NCI-H2196 treated with DMSO at 0.1 percent for 48 hours (cell line): Measurements from ENCODE around the gene LAMC3.

Experiments
- DNase-seq: peaks from one replicate; lab custom pipeline; 2025; ENCODE audit not compliant: unreplicated experiment; lab: John Stamatoyannopoulos, UW

Gene LAMC3

GRCh38 chr9:131011274-131012022, 2.5 kb downstream of the LAMC3 start:
- DNase-seq: no peak

GRCh38 chr9:131012023-131012334, 3.0 kb downstream of the LAMC3 start:
- DNase-seq: no peak

GRCh38 chr9:131012396-131012917, 3.5 kb downstream of the LAMC3 start:
- no peak for DNase-seq

- no peak for DNase-seq
Observed at GRCh38 chr9:131013015-131013755, 4.2 kb downstream of the LAMC3 start.

- DNase-seq: no peak
Observed at GRCh38 chr9:131013771-131014676, 5.0 kb downstream of the LAMC3 start.

- DNase-seq: no peak
Observed at GRCh38 chr9:131015112-131015511, 6.1 kb downstream of the LAMC3 start.

- DNase-seq: no peak
Observed at GRCh38 chr9:131015876-131016397, 7.0 kb downstream of the LAMC3 start.

- DNase-seq: no peak
Observed at GRCh38 chr9:131017067-131017466, 8.1 kb downstream of the LAMC3 start.

GRCh38 chr9:131018621-131019020, 9.6 kb downstream of the LAMC3 start:
- no peak for DNase-seq

- DNase-seq: no peak
Observed at GRCh38 chr9:131019388-131020239, 10.6 kb downstream of the LAMC3 start.

- DNase-seq: no peak
Observed at GRCh38 chr9:131020388-131020787, 11.4 kb downstream of the LAMC3 start.

GRCh38 chr9:131020862-131021261, 11.9 kb downstream of the LAMC3 start:
- no peak for DNase-seq

- DNase-seq: no peak
Observed at GRCh38 chr9:131021785-131022184, 12.8 kb downstream of the LAMC3 start.

GRCh38 chr9:131024978-131025868, 16.2 kb downstream of the LAMC3 start:
- no peak for DNase-seq

- no peak for DNase-seq
Observed at GRCh38 chr9:131025953-131026858, 17.2 kb downstream of the LAMC3 start.

GRCh38 chr9:131027048-131027871, 18.3 kb downstream of the LAMC3 start:
- DNase-seq: no peak

- no peak for DNase-seq
Observed at GRCh38 chr9:131027872-131028179, 18.9 kb downstream of the LAMC3 start.
